ENCODE data around the gene CCDC9.

DNA sequence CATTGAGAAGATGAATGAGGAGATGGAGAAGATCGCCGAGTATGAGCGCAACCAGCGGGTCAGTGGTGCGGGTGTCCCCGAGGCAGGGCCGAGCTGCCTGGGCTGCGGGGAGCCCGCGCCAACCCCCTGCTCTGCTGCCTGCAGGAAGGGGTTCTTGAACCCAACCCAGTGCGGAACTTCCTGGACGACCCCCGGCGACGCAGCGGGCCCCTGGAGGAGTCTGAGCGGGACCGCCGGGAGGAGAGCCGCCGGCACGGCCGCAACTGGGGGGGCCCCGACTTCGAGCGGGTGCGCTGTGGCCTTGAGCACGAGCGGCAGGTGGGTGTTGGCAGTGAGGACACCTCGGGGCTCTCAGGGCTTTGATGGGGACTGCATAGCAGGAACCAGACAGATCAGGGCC, 8.3 kb downstream of the CCDC9 start:
- TF ChIP-seq JUN (IDR thresholded peaks at IDR 0.05; ENCODE audit: low read depth, low read length) (no peak), EZH2 (IDR thresholded peaks at IDR 0.05; ENCODE audit: low read depth, low read length, severe bottlenecking) (no peak), TCF12 (IDR thresholded peaks at IDR 0.05; ENCODE audit: low read depth, low read length) (no peak), ASH2L (IDR thresholded peaks at IDR 0.05; ENCODE audit: low read length) (no peak), EGR1 (IDR thresholded peaks at IDR 0.05; ENCODE audit: borderline replicate concordance, low read depth, low read length) (no peak), JUND (IDR thresholded peaks at IDR 0.05; ENCODE audit: low read length) (no peak), POLR2AphosphoS5 (IDR thresholded peaks at IDR 0.05; ENCODE audit: low read depth, low read length) (no peak), MAFK (IDR thresholded peaks at IDR 0.05; ENCODE audit: low read depth, low read length) (no peak)
- TF ChIP-seq, protein P1, sequence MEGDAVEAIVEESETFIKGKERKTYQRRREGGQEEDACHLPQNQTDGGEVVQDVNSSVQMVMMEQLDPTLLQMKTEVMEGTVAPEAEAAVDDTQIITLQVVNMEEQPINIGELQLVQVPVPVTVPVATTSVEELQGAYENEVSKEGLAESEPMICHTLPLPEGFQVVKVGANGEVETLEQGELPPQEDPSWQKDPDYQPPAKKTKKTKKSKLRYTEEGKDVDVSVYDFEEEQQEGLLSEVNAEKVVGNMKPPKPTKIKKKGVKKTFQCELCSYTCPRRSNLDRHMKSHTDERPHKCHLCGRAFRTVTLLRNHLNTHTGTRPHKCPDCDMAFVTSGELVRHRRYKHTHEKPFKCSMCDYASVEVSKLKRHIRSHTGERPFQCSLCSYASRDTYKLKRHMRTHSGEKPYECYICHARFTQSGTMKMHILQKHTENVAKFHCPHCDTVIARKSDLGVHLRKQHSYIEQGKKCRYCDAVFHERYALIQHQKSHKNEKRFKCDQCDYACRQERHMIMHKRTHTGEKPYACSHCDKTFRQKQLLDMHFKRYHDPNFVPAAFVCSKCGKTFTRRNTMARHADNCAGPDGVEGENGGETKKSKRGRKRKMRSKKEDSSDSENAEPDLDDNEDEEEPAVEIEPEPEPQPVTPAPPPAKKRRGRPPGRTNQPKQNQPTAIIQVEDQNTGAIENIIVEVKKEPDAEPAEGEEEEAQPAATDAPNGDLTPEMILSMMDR (IDR thresholded peaks at IDR 0.05; ENCODE audit: control extremely low read depth in 1 of 3, insufficient read depth in 1 of 3, low read depth in 1 of 3, low read length in 3 of 3), result no peak

Measured in H1 (cell line).